ENCODE data around the gene DCUN1D3. TPM values are rescaled to one million over a fixed set of nuclear protein-coding genes. Genes with fewer than 3 reads are reported as not detected.

Gene DCUN1D3
- total RNA-seq, 1 experiment from 2014 or later = 16.4 TPM

GRCh38 chr16:20883554-20884239, 16.5 kb downstream of the DCUN1D3 start:
- no peak overlapping the region for H3K4me2 ChIP-seq (ENCODE audit: low read length)
- H3K9ac ChIP-seq (ENCODE audit: low read length) = no peak overlapping the region
- H3K27ac ChIP-seq (ENCODE audit: low read depth, low read length) = no peak overlapping the region
- ChIA-PET CTCF (interaction anchor here (0.8 kb wide), 1 partner anchor 20 kb away, joined by 3 read pairs; no protein-coding TSS in a partner anchor), POLR2A (interaction anchor here (0.5 to 0.6 kb wide), 2 partner anchors 17 to 91 kb away, joined by 3 to 4 read pairs; partner anchors contain the start of genes DCUN1D3 and LYRM1), RAD21 (ENCODE audit: low non-redundant PET in 1 of 2, low total read pairs in 2 of 2, uncharacterized antibody in 2 of 2, unreplicated experiment in 2 of 2) (no interaction called here)
- H3K36me3 ChIP-seq (ENCODE audit: control insufficient read depth in 1 of 2, insufficient read depth in 2 of 2, low read length in 2 of 2) = no peaks in the 10 kb centered on the region
- H2AFZ ChIP-seq (ENCODE audit: low read depth, low read length, poor library complexity, severe bottlenecking) = no peak overlapping the region
- H3K9me2 ChIP-seq (ENCODE audit: insufficient read depth) = no peaks in the 10 kb centered on the region
- no peak for DNase-seq (ENCODE audit: low read depth, low spot score)
- no peaks in the 10 kb centered on the region for H3K27me3 ChIP-seq (ENCODE audit: insufficient read depth, low read length)
- peaks cover 74% of the 10 kb centered on the region for H3K79me2 ChIP-seq (ENCODE audit: insufficient read depth, low read length)
- H3K4me1 ChIP-seq (ENCODE audit: control insufficient read depth in 1 of 2, insufficient read depth in 2 of 2, low read length in 2 of 2) = peaks cover 27 to 34% of the 10 kb centered on the region in 2 experiments
- H3K4me3 ChIP-seq (replicated peaks in 1 of 2; ENCODE audit: low read depth in 1 of 2, low read length in 2 of 2) = no peak overlapping the region
- H4K20me1 ChIP-seq (ENCODE audit: insufficient read depth) = no peaks in the 10 kb centered on the region
- H3K9me3 ChIP-seq (ENCODE audit: control insufficient read depth in 1 of 2, insufficient read depth in 1 of 2, low read depth in 1 of 2, low read length in 2 of 2) = no peaks in the 10 kb centered on the region
- intact Hi-C loops (cut with micrococcal nuclease) = no loop called here
- no TSS peak for BruUV-seq (replicated peaks)
- no peak for TF ChIP-seq JUND (IDR thresholded peaks at IDR 0.05)
- no peak for TF ChIP-seq TCF7L2 (IDR thresholded peaks at IDR 0.05; ENCODE audit: borderline replicate concordance, extremely low read depth, insufficient read depth, insufficient read length)
- TF ChIP-seq POLR2A (IDR thresholded peaks at IDR 0.05; ENCODE audit: borderline replicate concordance, extremely low read depth, insufficient read depth, insufficient read length) = no peak
- no peak for TF ChIP-seq RAD21 (IDR thresholded peaks at IDR 0.05; ENCODE audit: low read depth)
- TF ChIP-seq REST (IDR thresholded peaks at IDR 0.05; ENCODE audit: low read depth) = no peak
- TF ChIP-seq, protein P1, sequence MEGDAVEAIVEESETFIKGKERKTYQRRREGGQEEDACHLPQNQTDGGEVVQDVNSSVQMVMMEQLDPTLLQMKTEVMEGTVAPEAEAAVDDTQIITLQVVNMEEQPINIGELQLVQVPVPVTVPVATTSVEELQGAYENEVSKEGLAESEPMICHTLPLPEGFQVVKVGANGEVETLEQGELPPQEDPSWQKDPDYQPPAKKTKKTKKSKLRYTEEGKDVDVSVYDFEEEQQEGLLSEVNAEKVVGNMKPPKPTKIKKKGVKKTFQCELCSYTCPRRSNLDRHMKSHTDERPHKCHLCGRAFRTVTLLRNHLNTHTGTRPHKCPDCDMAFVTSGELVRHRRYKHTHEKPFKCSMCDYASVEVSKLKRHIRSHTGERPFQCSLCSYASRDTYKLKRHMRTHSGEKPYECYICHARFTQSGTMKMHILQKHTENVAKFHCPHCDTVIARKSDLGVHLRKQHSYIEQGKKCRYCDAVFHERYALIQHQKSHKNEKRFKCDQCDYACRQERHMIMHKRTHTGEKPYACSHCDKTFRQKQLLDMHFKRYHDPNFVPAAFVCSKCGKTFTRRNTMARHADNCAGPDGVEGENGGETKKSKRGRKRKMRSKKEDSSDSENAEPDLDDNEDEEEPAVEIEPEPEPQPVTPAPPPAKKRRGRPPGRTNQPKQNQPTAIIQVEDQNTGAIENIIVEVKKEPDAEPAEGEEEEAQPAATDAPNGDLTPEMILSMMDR (IDR thresholded peaks at IDR 0.05 in 2 of 3, conservative IDR thresholded peaks at IDR 0.05 in 1 of 3; ENCODE audit: borderline replicate concordance in 1 of 3, insufficient read depth in 1 of 3, low read depth in 2 of 3, low read length in 2 of 3) = no peak
- no peak for TF ChIP-seq POLR2AphosphoS5 (IDR thresholded peaks at IDR 0.05; ENCODE audit: low read depth, low read length)
- TF ChIP-seq EGR1 (IDR thresholded peaks at IDR 0.05; ENCODE audit: low read depth) = no peak
- TF ChIP-seq SP1 (IDR thresholded peaks at IDR 0.05; ENCODE audit: low read depth) = no peak
- no peak for TF ChIP-seq ATF3 (IDR thresholded peaks at IDR 0.05)
- no peak for ATAC-seq
